ENCODE measurements around the gene SCFD1.

- TF ChIP-seq, protein P1, sequence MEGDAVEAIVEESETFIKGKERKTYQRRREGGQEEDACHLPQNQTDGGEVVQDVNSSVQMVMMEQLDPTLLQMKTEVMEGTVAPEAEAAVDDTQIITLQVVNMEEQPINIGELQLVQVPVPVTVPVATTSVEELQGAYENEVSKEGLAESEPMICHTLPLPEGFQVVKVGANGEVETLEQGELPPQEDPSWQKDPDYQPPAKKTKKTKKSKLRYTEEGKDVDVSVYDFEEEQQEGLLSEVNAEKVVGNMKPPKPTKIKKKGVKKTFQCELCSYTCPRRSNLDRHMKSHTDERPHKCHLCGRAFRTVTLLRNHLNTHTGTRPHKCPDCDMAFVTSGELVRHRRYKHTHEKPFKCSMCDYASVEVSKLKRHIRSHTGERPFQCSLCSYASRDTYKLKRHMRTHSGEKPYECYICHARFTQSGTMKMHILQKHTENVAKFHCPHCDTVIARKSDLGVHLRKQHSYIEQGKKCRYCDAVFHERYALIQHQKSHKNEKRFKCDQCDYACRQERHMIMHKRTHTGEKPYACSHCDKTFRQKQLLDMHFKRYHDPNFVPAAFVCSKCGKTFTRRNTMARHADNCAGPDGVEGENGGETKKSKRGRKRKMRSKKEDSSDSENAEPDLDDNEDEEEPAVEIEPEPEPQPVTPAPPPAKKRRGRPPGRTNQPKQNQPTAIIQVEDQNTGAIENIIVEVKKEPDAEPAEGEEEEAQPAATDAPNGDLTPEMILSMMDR (conservative IDR thresholded peaks at IDR 0.05): no peak
- TF ChIP-seq EZH2 (IDR thresholded peaks at IDR 0.05; ENCODE audit: low read depth): no peak
Measured at GRCh38 chr14:30623412-30624131, 1.5 kb downstream of the SCFD1 start.
